ENCODE measurements around the gene ANKRD24. TPM values are rescaled to one million over a fixed set of nuclear protein-coding genes. Genes with fewer than 3 reads are reported as not detected.
A peak's percentile ranks its signal among the peaks of the same experiment; 100 is the strongest.

ANKRD24 gene
- total and polyA plus RNA-seq, 2 of the 13 experiments (the other 11 are each of a cell fraction or from before 2014, with no cell fraction given), result 0.13 to 0.24 TPM

DNA sequence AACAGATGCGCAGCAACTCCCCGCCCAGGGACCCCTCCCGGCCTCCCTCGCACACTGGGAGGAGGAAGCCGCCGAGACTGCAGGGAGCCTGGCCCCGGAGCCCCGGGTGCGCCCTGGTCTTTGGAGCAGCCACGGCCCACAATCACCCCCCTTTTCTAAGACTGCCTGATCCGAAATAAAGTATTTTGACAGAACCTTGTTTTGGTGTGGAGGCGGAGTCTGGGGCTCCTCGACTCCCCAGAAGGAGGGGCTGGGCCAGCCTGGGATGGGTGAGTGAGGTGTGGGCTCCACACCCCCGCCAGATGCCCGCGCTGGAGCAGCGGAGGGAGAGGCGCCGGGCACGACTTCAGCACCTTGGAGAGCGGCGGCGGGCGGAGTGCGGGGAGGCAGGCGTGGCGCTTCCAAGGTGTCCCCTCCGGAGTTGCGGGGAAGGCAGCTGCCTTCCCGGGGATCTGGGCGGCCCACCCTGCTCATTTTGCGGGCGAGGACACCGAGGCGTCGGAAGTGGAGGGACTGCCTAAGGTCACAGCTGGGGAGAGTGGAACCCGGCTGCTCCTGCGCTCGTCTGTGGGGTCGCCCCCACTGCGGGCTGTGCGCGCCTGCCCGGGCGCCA, 9.5 kb upstream of the ANKRD24 start (continued):
- TF ChIP-seq PAWR (CRISPR knock-in tag; IDR thresholded peaks at IDR 0.05; ENCODE audit: borderline replicate concordance) (no peak), TEAD2 (CRISPR knock-in tag; IDR thresholded peaks at IDR 0.05) (no peak), ZNF335 (CRISPR knock-in tag; IDR thresholded peaks at IDR 0.05) (peak; percentile 62; the same call in 1 of the 2 replicates), ZNF761 (CRISPR knock-in tag; conservative IDR thresholded peaks at IDR 0.05) (no peak), GLI4 (CRISPR knock-in tag; IDR thresholded peaks at IDR 0.05; ENCODE audit: borderline replicate concordance) (no peak), STAT5B (CRISPR knock-in tag; IDR thresholded peaks at IDR 0.05) (0 out of 2 replicates have a peak, but pooled peaks have one; percentile 66), KLF12 (CRISPR knock-in tag; IDR thresholded peaks at IDR 0.05; ENCODE audit: borderline replicate concordance) (0 out of 2 replicates have a peak, but pooled peaks have one; percentile 26), KLF15 (CRISPR knock-in tag; IDR thresholded peaks at IDR 0.05; ENCODE audit: borderline replicate concordance) (0 out of 2 replicates have a peak, but pooled peaks have one; percentile 61), SNAI1 (CRISPR knock-in tag; IDR thresholded peaks at IDR 0.05; ENCODE audit: borderline replicate concordance) (0 out of 2 replicates have a peak, but pooled peaks have one; percentile 38), NFE2L2 (IDR thresholded peaks at IDR 0.05; ENCODE audit: low read length) (no peak)
- TF ChIP-seq, protein P1, sequence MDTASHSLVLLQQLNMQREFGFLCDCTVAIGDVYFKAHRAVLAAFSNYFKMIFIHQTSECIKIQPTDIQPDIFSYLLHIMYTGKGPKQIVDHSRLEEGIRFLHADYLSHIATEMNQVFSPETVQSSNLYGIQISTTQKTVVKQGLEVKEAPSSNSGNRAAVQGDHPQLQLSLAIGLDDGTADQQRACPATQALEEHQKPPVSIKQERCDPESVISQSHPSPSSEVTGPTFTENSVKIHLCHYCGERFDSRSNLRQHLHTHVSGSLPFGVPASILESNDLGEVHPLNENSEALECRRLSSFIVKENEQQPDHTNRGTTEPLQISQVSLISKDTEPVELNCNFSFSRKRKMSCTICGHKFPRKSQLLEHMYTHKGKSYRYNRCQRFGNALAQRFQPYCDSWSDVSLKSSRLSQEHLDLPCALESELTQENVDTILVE (CRISPR knock-in tag; IDR thresholded peaks at IDR 0.05), result peak; percentile 67; the same call in 1 of the 2 replicates
- TF ChIP-seq, protein P2, sequence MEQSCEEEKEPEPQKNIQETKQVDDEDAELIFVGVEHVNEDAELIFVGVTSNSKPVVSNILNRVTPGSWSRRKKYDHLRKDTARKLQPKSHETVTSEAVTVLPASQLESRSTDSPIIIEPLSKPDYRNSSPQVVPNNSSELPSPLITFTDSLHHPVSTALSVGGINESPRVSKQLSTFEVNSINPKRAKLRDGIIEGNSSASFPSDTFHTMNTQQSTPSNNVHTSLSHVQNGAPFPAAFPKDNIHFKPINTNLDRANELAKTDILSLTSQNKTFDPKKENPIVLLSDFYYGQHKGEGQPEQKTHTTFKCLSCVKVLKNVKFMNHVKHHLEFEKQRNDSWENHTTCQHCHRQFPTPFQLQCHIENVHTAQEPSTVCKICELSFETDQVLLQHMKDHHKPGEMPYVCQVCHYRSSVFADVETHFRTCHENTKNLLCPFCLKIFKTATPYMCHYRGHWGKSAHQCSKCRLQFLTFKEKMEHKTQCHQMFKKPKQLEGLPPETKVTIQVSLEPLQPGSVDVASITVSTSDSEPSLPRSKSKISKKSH (CRISPR knock-in tag; IDR thresholded peaks at IDR 0.05; ENCODE audit: borderline replicate concordance), result peak; percentile 54; the same call in 1 of the 2 replicates
- TF ChIP-seq, protein P3, sequence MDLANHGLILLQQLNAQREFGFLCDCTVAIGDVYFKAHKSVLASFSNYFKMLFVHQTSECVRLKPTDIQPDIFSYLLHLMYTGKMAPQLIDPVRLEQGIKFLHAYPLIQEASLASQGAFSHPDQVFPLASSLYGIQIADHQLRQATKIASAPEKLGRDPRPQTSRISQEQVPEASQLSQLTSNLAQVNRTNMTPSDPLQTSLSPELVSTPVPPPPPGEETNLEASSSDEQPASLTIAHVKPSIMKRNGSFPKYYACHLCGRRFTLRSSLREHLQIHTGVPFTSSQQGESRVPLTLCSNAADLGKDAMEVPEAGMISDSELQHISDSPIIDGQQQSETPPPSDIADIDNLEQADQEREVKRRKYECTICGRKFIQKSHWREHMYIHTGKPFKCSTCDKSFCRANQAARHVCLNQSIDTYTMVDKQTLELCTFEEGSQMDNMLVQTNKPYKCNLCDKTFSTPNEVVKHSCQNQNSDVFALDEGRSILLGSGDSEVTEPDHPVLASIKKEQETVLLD (CRISPR knock-in tag; IDR thresholded peaks at IDR 0.05; ENCODE audit: low read depth), result 0 out of 2 replicates have a peak, but pooled peaks have one; percentile 25
- TF ChIP-seq, protein P4, sequence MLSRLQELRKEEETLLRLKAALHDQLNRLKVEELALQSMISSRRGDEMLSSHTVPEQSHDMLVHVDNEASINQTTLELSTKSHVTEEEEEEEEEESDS (CRISPR knock-in tag; IDR thresholded peaks at IDR 0.05; ENCODE audit: borderline replicate concordance), result 0 out of 2 replicates have a peak, but pooled peaks have one; percentile 26
- TF ChIP-seq, protein P5, sequence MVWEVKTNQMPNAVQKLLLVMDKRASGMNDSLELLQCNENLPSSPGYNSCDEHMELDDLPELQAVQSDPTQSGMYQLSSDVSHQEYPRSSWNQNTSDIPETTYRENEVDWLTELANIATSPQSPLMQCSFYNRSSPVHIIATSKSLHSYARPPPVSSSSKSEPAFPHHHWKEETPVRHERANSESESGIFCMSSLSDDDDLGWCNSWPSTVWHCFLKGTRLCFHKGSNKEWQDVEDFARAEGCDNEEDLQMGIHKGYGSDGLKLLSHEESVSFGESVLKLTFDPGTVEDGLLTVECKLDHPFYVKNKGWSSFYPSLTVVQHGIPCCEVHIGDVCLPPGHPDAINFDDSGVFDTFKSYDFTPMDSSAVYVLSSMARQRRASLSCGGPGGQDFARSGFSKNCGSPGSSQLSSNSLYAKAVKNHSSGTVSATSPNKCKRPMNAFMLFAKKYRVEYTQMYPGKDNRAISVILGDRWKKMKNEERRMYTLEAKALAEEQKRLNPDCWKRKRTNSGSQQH (CRISPR knock-in tag; IDR thresholded peaks at IDR 0.05; ENCODE audit: low read depth), result peak; percentile 79; the same call in 1 of the 2 replicates
- TF ChIP-seq, protein P6, sequence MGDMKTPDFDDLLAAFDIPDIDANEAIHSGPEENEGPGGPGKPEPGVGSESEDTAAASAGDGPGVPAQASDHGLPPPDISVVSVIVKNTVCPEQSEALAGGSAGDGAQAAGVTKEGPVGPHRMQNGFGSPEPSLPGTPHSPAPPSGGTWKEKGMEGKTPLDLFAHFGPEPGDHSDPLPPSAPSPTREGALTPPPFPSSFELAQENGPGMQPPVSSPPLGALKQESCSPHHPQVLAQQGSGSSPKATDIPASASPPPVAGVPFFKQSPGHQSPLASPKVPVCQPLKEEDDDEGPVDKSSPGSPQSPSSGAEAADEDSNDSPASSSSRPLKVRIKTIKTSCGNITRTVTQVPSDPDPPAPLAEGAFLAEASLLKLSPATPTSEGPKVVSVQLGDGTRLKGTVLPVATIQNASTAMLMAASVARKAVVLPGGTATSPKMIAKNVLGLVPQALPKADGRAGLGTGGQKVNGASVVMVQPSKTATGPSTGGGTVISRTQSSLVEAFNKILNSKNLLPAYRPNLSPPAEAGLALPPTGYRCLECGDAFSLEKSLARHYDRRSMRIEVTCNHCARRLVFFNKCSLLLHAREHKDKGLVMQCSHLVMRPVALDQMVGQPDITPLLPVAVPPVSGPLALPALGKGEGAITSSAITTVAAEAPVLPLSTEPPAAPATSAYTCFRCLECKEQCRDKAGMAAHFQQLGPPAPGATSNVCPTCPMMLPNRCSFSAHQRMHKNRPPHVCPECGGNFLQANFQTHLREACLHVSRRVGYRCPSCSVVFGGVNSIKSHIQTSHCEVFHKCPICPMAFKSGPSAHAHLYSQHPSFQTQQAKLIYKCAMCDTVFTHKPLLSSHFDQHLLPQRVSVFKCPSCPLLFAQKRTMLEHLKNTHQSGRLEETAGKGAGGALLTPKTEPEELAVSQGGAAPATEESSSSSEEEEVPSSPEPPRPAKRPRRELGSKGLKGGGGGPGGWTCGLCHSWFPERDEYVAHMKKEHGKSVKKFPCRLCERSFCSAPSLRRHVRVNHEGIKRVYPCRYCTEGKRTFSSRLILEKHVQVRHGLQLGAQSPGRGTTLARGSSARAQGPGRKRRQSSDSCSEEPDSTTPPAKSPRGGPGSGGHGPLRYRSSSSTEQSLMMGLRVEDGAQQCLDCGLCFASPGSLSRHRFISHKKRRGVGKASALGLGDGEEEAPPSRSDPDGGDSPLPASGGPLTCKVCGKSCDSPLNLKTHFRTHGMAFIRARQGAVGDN (CRISPR knock-in tag; IDR thresholded peaks at IDR 0.05), result peak; percentile 53
- TF ChIP-seq, protein P7, sequence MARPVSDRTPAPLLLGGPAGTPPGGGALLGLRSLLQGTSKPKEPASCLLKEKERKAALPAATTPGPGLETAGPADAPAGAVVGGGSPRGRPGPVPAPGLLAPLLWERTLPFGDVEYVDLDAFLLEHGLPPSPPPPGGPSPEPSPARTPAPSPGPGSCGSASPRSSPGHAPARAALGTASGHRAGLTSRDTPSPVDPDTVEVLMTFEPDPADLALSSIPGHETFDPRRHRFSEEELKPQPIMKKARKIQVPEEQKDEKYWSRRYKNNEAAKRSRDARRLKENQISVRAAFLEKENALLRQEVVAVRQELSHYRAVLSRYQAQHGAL (CRISPR knock-in tag; IDR thresholded peaks at IDR 0.05; ENCODE audit: not compliant biosample characterization), result no peak
